ENCODE results near the gene NDNF. TPM values are rescaled to one million over a fixed set of nuclear protein-coding genes. Genes with fewer than 3 reads are reported as not detected.

The NDNF gene
- total and polyA plus RNA-seq, 2 donors (not counting 3 experiments of a cell fraction or from before 2014, with no cell fraction given), result not detected

GRCh38 chr4:121119715-121120114 is 47.4 kb upstream of the NDNF start:
- no peak for FAIRE-seq
- no peaks in the 10 kb centered on the region for H3K36me3 ChIP-seq (ENCODE audit: control insufficient read depth in 2 of 2, extremely low read depth in 1 of 2, insufficient read depth in 2 of 2, low read length in 2 of 2)
- ChIA-PET CTCF (interaction anchor here (0.7 to 2.3 kb wide), 4 partner anchors 11 to 73 kb away, joined by 3 to 10 read pairs (median 4); no protein-coding TSS in a partner anchor), POLR2A (no interaction called here)
- TF ChIP-seq JUN (IDR thresholded peaks at IDR 0.05; ENCODE audit: borderline replicate concordance, insufficient read depth, insufficient read length, low read depth) (no peak), EZH2 (IDR thresholded peaks at IDR 0.05; ENCODE audit: borderline replicate concordance, low read depth, low read length, severe bottlenecking) (no peak), GATA2 (IDR thresholded peaks at IDR 0.05; ENCODE audit: insufficient read depth, insufficient read length, low read depth, low read length) (no peak), POLR2AphosphoS5 (IDR thresholded peaks at IDR 0.05; ENCODE audit: insufficient read depth, low read depth, low read length) (no peak), CTCF (IDR thresholded peaks at IDR 0.05; ENCODE audit: extremely low read depth in 1 of 2, insufficient read depth in 1 of 2, low read depth in 1 of 2, low read length in 2 of 2) (no peak), MAX (IDR thresholded peaks at IDR 0.05; ENCODE audit: insufficient read depth, insufficient read length) (no peak), FOS (IDR thresholded peaks at IDR 0.05; ENCODE audit: borderline replicate concordance, insufficient read depth, low read length) (no peak), MYC (IDR thresholded peaks at IDR 0.05; ENCODE audit: low read depth, low read length) (no peak), POLR2A (IDR thresholded peaks at IDR 0.05; ENCODE audit: low read depth, low read length) (no peak)
- no peaks in the 10 kb centered on the region for H4K20me1 ChIP-seq (replicated peaks; ENCODE audit: control insufficient read depth, extremely low read depth, insufficient read depth, low read length)
- H3K9me3 ChIP-seq (replicated peaks; ENCODE audit: control insufficient read depth, insufficient read depth, low read length), result no peaks in the 10 kb centered on the region
- no peak overlapping the region for H3K9ac ChIP-seq (replicated peaks; ENCODE audit: extremely low read depth, insufficient read depth, low read length)
- intact Hi-C loops (cut with micrococcal nuclease) (no loop called here), dilution Hi-C loops (cut with MboI; ENCODE audit: extremely low pct_ligation_motif_present, low sequenced_read_pairs) (no loop called here)
- no peak overlapping the region for H3K27ac ChIP-seq (ENCODE audit: insufficient read depth, low read depth, low read length)
- BruUV-seq (replicated peaks), result no TSS peak
- no peak overlapping the region for H2AFZ ChIP-seq (ENCODE audit: low read depth, low read length)
- no peaks in the 10 kb centered on the region for H3K27me3 ChIP-seq (ENCODE audit: control insufficient read depth in 2 of 2, insufficient read depth in 2 of 2, low read length in 2 of 2)
- H3K79me2 ChIP-seq (ENCODE audit: control insufficient read depth, insufficient read depth, low read length), result no peaks in the 10 kb centered on the region
- DNase-seq (ENCODE audit: low read depth, low spot score), result no peak
- H3K4me3 ChIP-seq (replicated peaks in 1 of 3; ENCODE audit: insufficient read depth in 1 of 3, low read depth in 1 of 3, low read length in 3 of 3), result no peak overlapping the region
- no peaks in the 10 kb centered on the region for H3K4me1 ChIP-seq (ENCODE audit: control insufficient read depth, extremely low read depth, insufficient read depth, low read length)
- H3K9me1 ChIP-seq (replicated peaks; ENCODE audit: control insufficient read depth, extremely low read depth, insufficient read depth, low read length), result peaks cover 2% of the 10 kb centered on the region
- no peak overlapping the region for H3K4me2 ChIP-seq (ENCODE audit: insufficient read depth, low read length)
